ENCODE measurements around the gene MPRIP. TPM values are rescaled to one million over a fixed set of nuclear protein-coding genes. Genes with fewer than 3 reads are reported as not detected.

Gene MPRIP
- total RNA-seq, 1 experiment from 2014 or later = 1,274 TPM

GRCh38 chr17:17154981-17155380 lies 112.7 kb downstream of the MPRIP start:
- ChIA-PET CTCF (no interaction called here), POLR2A (ENCODE audit: unreplicated experiment) (no interaction called here)
- Histone ChIP-seq H4K20me1 (ENCODE audit: low read length) (no peaks in the 10 kb centered on the region), H2AFZ (ENCODE audit: low read length) (no peak overlapping the region), H3K36me3 (ENCODE audit: low read depth, low read length) (peaks cover 84% of the 10 kb centered on the region), H3F3A (ENCODE audit: low read length, unreplicated experiment) (peaks cover 25% of the 10 kb centered on the region), H3K4me1 (ENCODE audit: insufficient read depth, low read length) (peaks cover 68% of the 10 kb centered on the region), H3K4me3 (ENCODE audit: low read length) (no peak overlapping the region), H3K27ac (ENCODE audit: low read length) (peak overlapping the region; percentile 97; the same call in 1 of the 2 replicates), H3K9me2 (replicated peaks; ENCODE audit: low read length) (no peaks in the 10 kb centered on the region), H3K79me2 (ENCODE audit: low read length) (peaks cover 53% of the 10 kb centered on the region), H3K9ac (ENCODE audit: low read length) (no peak overlapping the region), H3K9me3 (ENCODE audit: low read length) (no peaks in the 10 kb centered on the region), H3K4me2 (ENCODE audit: low read length) (no peak overlapping the region), H3K27me3 (ENCODE audit: low read length) (no peaks in the 10 kb centered on the region)
- DNase-seq (no peak), ATAC-seq (no peak)
- TF ChIP-seq EZH2phosphoT487 (IDR thresholded peaks at IDR 0.05; ENCODE audit: borderline replicate concordance, low read length) (no peak), EZH2 (IDR thresholded peaks at IDR 0.05; ENCODE audit: low read length, unreplicated experiment) (no peak)
- no TSS peak for BruUV-seq (replicated peaks)
- intact Hi-C loops (cut with micrococcal nuclease) = loop anchor here (10.0 kb wide), 1 partner anchor 150 kb away; no protein-coding TSS in a partner anchor

- Histone ChIP-seq H3K27ac (ENCODE audit: low read length) (peak overlapping the region; percentile 97), H3F3A (ENCODE audit: low read length, unreplicated experiment) (peaks cover 19% of the 10 kb centered on the region), H3K4me2 (ENCODE audit: low read length) (peak overlapping the region; percentile 33; the same call in 1 of the 2 replicates), H2AFZ (ENCODE audit: low read length) (no peak overlapping the region), H3K4me1 (ENCODE audit: insufficient read depth, low read length) (peaks cover 62% of the 10 kb centered on the region), H3K9me2 (replicated peaks; ENCODE audit: low read length) (no peaks in the 10 kb centered on the region), H3K9ac (ENCODE audit: low read length) (no peak overlapping the region), H3K27me3 (ENCODE audit: low read length) (no peaks in the 10 kb centered on the region), H4K20me1 (ENCODE audit: low read length) (no peaks in the 10 kb centered on the region), H3K79me2 (ENCODE audit: low read length) (peaks cover 53% of the 10 kb centered on the region), H3K36me3 (ENCODE audit: low read depth, low read length) (peaks cover 83% of the 10 kb centered on the region), H3K4me3 (ENCODE audit: low read length) (no peak overlapping the region), H3K9me3 (ENCODE audit: low read length) (no peaks in the 10 kb centered on the region)
- ChIA-PET POLR2A (ENCODE audit: unreplicated experiment) (interaction anchor here (0.6 kb wide), 1 partner anchor 16 kb away, joined by 8 read pairs; no protein-coding TSS in a partner anchor), CTCF (no interaction called here)
- DNase-seq (no peak), ATAC-seq (no peak)
- intact Hi-C loops (cut with micrococcal nuclease) = loop anchor here (10.0 kb wide), 1 partner anchor 151 kb away; no protein-coding TSS in a partner anchor
- BruUV-seq (replicated peaks) = no TSS peak
- TF ChIP-seq CTCF (conservative IDR thresholded peaks at IDR 0.05; ENCODE audit: low read depth, low read length) (0 out of 2 replicates have a peak, but pooled peaks have one; percentile 17), EZH2phosphoT487 (IDR thresholded peaks at IDR 0.05; ENCODE audit: borderline replicate concordance, low read length) (no peak)
Measured at GRCh38 chr17:17155568-17155967, 113.3 kb downstream of the MPRIP start.

GRCh38 chr17:17156107-17156506 lies 113.8 kb downstream of the MPRIP start:
- Histone ChIP-seq H3K27ac (ENCODE audit: low read length) (peak overlapping the region; percentile 97), H3K4me3 (ENCODE audit: low read length) (no peak overlapping the region), H3K9ac (ENCODE audit: low read length) (no peak overlapping the region), H3K36me3 (ENCODE audit: low read depth, low read length) (peaks cover 87% of the 10 kb centered on the region), H4K20me1 (ENCODE audit: low read length) (no peaks in the 10 kb centered on the region), H3K79me2 (ENCODE audit: low read length) (peaks cover 53% of the 10 kb centered on the region), H3K27me3 (ENCODE audit: low read length) (no peaks in the 10 kb centered on the region), H3K9me2 (replicated peaks; ENCODE audit: low read length) (no peaks in the 10 kb centered on the region), H2AFZ (ENCODE audit: low read length) (no peak overlapping the region), H3F3A (ENCODE audit: low read length, unreplicated experiment) (peaks cover 21% of the 10 kb centered on the region), H3K9me3 (ENCODE audit: low read length) (no peaks in the 10 kb centered on the region), H3K4me1 (ENCODE audit: insufficient read depth, low read length) (peaks cover 59% of the 10 kb centered on the region), H3K4me2 (ENCODE audit: low read length) (peak overlapping the region; percentile 33; the same call in 1 of the 2 replicates)
- DNase-seq (peak; percentile 83), ATAC-seq (peak; percentile 25)
- ChIA-PET CTCF (no interaction called here), POLR2A (ENCODE audit: unreplicated experiment) (no interaction called here)
- TF ChIP-seq EZH2phosphoT487 (IDR thresholded peaks at IDR 0.05; ENCODE audit: borderline replicate concordance, low read length) (no peak), CTCF (conservative IDR thresholded peaks at IDR 0.05; ENCODE audit: low read depth, low read length) (no peak), EZH2 (IDR thresholded peaks at IDR 0.05; ENCODE audit: low read length, unreplicated experiment) (no peak)
- BruUV-seq (replicated peaks) = no TSS peak
- intact Hi-C loops (cut with micrococcal nuclease) = loop anchor here (10.0 kb wide), 1 partner anchor 151 kb away; no protein-coding TSS in a partner anchor
